IMR-90 (cell line): ENCODE data around the gene PIP5K1C. TPM values are rescaled to one million over a fixed set of nuclear protein-coding genes. Genes with fewer than 3 reads are reported as not detected.

Source experiments
- ATAC-seq: fragments of 200-7000 bp; cut with Tn5 transposase; 2 replicates; pipeline ENCODE4 v1.9.1; 2020; ENCODE audit warnings: low read depth, mild to moderate bottlenecking, moderate library complexity
- BruUV-seq: library from RNA; stranded (reverse); fragments of 400-500 nt; replicated peaks from 2 replicates; lab custom pipeline; 2021; lab: Mats Ljungman, UMichigan
- CTCF ChIA-PET: fragments of 300-600 bp; formaldehyde crosslinking; extraction: SDS; loops from one replicate; lab custom pipeline; 2021; ENCODE audit warnings: antibody characterized with exemption; lab: Yijun Ruan, JAX
- POLR2A ChIA-PET: fragments of 300-600 bp; sonication (Branson Sonifier 250); formaldehyde crosslinking; loops from one replicate; lab custom pipeline; 2022; ENCODE audit warnings: antibody characterized with exemption; ENCODE audit not compliant: unreplicated experiment; lab: Charles Lee
- DNase-seq: peaks from one replicate; pipeline ENCODE4 v3.0.0; 2013
- H2AFZ ChIP-seq: replicated peaks from 2 replicates; pipeline ENCODE3; 2013; ENCODE audit warnings: low read length, mild to moderate bottlenecking; ENCODE audit not compliant: poor library complexity
- H2AK5ac ChIP-seq: 2 replicates; pipeline ENCODE4 v1.6.1; 2013; ENCODE audit warnings: low read depth, low read length, inconsistent platforms
- H2AK9ac ChIP-seq: replicated peaks from 2 replicates; pipeline ENCODE3; 2013; ENCODE audit warnings: mild to moderate bottlenecking, low read depth, low read length, moderate library complexity; ENCODE audit not compliant: poor library complexity
- H2BK120ac ChIP-seq: 2 replicates; pipeline ENCODE4 v1.6.1; 2013; ENCODE audit warnings: low read depth, low read length, inconsistent platforms
- H2BK15ac ChIP-seq: 3 replicates; pipeline ENCODE4 v1.6.1; 2013; ENCODE audit warnings: low read depth, low read length, inconsistent platforms
- H2BK20ac ChIP-seq: 2 replicates; pipeline ENCODE4 v1.6.1; 2013; ENCODE audit warnings: low read depth, mild to moderate bottlenecking, inconsistent platforms, low read length, moderate library complexity
- H2BK5ac ChIP-seq: 2 replicates; pipeline ENCODE4 v1.6.1; 2013; ENCODE audit warnings: mild to moderate bottlenecking, low read depth, low read length, inconsistent platforms; ENCODE audit not compliant: poor library complexity, severe bottlenecking
- H3K14ac ChIP-seq: replicated peaks from 2 replicates; pipeline ENCODE4 v1.6.1; 2013; ENCODE audit warnings: low read depth, low read length, inconsistent platforms
- H3K18ac ChIP-seq: 2 replicates; pipeline ENCODE4 v1.6.1; 2013; ENCODE audit warnings: low read depth, low read length, control low read depth
- H3K23ac ChIP-seq: 2 replicates; pipeline ENCODE4 v1.6.1; 2013; ENCODE audit warnings: low read depth, low read length, inconsistent platforms
- H3K27ac ChIP-seq: 2 replicates; pipeline ENCODE4 v1.5.1; 2013; ENCODE audit warnings: mild to moderate bottlenecking, control low read depth, low read length; ENCODE audit not compliant: insufficient read depth
- H3K27me3 ChIP-seq: 2 replicates; pipeline ENCODE4 v1.6.1; 2013; ENCODE audit warnings: low read length; ENCODE audit not compliant: control insufficient read depth, insufficient read depth
- H3K36me3 ChIP-seq: 2 replicates; pipeline ENCODE4 v1.6.1; 2013; ENCODE audit warnings: low read length, mixed read lengths; ENCODE audit not compliant: control insufficient read depth, insufficient read depth
- H3K4ac ChIP-seq: 2 replicates; pipeline ENCODE4 v1.6.1; 2013; ENCODE audit warnings: low read depth, low read length, inconsistent platforms
- H3K4me1 ChIP-seq: 2 replicates; pipeline ENCODE4 v1.6.1; 2013; ENCODE audit warnings: low read length, mixed read lengths; ENCODE audit not compliant: control insufficient read depth, insufficient read depth
- H3K4me2 ChIP-seq: 2 replicates; pipeline ENCODE4 v1.6.1; 2013; ENCODE audit warnings: low read depth, mild to moderate bottlenecking, control low read depth, low read length, moderate library complexity
- H3K4me3 ChIP-seq: 2 replicates; pipeline ENCODE4 v1.5.1; 2013; ENCODE audit warnings: low read depth, mild to moderate bottlenecking, control low read depth, low read length, moderate library complexity; ENCODE audit not compliant: insufficient read depth
- H3K56ac ChIP-seq: 2 replicates; pipeline ENCODE4 v1.6.1; 2013; ENCODE audit warnings: low read length, inconsistent platforms; ENCODE audit not compliant: insufficient read depth; ENCODE audit errors: extremely low read depth
- H3K79me1 ChIP-seq, 2 experiments: 2 replicates each; pipeline ENCODE4 v1.6.1; 2013; ENCODE audit warnings: low read length in 2 of 2, inconsistent platforms in 1 of 2, low read depth in 1 of 2
- H3K9ac ChIP-seq: 2 replicates; pipeline ENCODE4 v1.6.1; 2013; ENCODE audit warnings: low read depth, low read length, control low read depth
- H3K9me1 ChIP-seq: 2 replicates; pipeline ENCODE4 v1.6.1; 2013; ENCODE audit warnings: low read length, inconsistent platforms; ENCODE audit not compliant: insufficient read depth
- H3K9me3 ChIP-seq: 2 replicates; pipeline ENCODE4 v1.6.1; 2013; ENCODE audit warnings: low read length; ENCODE audit not compliant: control insufficient read depth, insufficient read depth
- H4K20me1 ChIP-seq: 2 replicates; pipeline ENCODE4 v1.6.1; 2013; ENCODE audit warnings: low read length, inconsistent platforms; ENCODE audit not compliant: insufficient read depth
- H4K5ac ChIP-seq: 2 replicates; pipeline ENCODE4 v1.6.1; 2013; ENCODE audit warnings: mild to moderate bottlenecking, low read depth, low read length, control low read depth
- H4K8ac ChIP-seq, 2 experiments: 2 replicates each; pipeline ENCODE4 v1.6.1; 2013; ENCODE audit warnings: low read depth in 2 of 2, low read length in 2 of 2, control low read depth in 1 of 2, inconsistent platforms in 1 of 2
- H4K91ac ChIP-seq: 2 replicates; pipeline ENCODE4 v1.6.1; 2013; ENCODE audit warnings: low read depth, low read length, inconsistent platforms; ENCODE audit not compliant: insufficient read depth
- BHLHE40 ChIP-seq: fragments of 150-350 bp; IDR thresholded peaks from 2 replicates; pipeline ENCODE4 v1.6.1; 2016; ENCODE audit warnings: mild to moderate bottlenecking, low read depth, low read length
- CEBPB ChIP-seq: IDR thresholded peaks from 2 replicates; pipeline ENCODE4 v1.6.1; 2012; ENCODE audit warnings: low read depth, low read length, improper control_type of control experiment
- CHD1 ChIP-seq: IDR thresholded peaks from 2 replicates; pipeline ENCODE4 v1.6.1; 2012; ENCODE audit warnings: low read depth, low read length, improper control_type of control experiment
- MAFK ChIP-seq: IDR thresholded peaks from 2 replicates; pipeline ENCODE4 v1.6.1; 2012; ENCODE audit warnings: low read depth, low read length, improper control_type of control experiment
- MAZ ChIP-seq: IDR thresholded peaks from 2 replicates; pipeline ENCODE4 v1.6.1; 2012; ENCODE audit warnings: low read depth, mild to moderate bottlenecking, low read length, improper control_type of control experiment, moderate library complexity, borderline replicate concordance
- MXI1 ChIP-seq: IDR thresholded peaks from 2 replicates; pipeline ENCODE4 v1.6.1; 2012; ENCODE audit warnings: low read depth, mild to moderate bottlenecking, low read length, moderate library complexity, borderline replicate concordance
- NFE2L2 ChIP-seq: fragments of 150-350 bp; IDR thresholded peaks from 2 replicates; pipeline ENCODE4 v1.6.1; 2016; ENCODE audit warnings: low read depth, mild to moderate bottlenecking, low read length
- POLR2A ChIP-seq: IDR thresholded peaks from 2 replicates; pipeline ENCODE4 v1.6.1; 2012; ENCODE audit warnings: mild to moderate bottlenecking, low read depth, low read length
- RAD21 ChIP-seq: IDR thresholded peaks from 2 replicates; pipeline ENCODE4 v1.6.1; 2012; ENCODE audit warnings: low read length, improper control_type of control experiment
- RCOR1 ChIP-seq: IDR thresholded peaks from 2 replicates; pipeline ENCODE4 v1.6.1; 2012; ENCODE audit warnings: mild to moderate bottlenecking, low read length, improper control_type of control experiment; ENCODE audit not compliant: insufficient replicate concordance
- RFX5 ChIP-seq: IDR thresholded peaks from 2 replicates; pipeline ENCODE4 v1.8.0; 2012; ENCODE audit warnings: low read depth, mild to moderate bottlenecking, low read length, moderate library complexity
- SMC3 ChIP-seq: fragments of 150-350 bp; IDR thresholded peaks from 2 replicates; pipeline ENCODE4 v1.6.1; 2016; ENCODE audit warnings: low read depth, mild to moderate bottlenecking, antibody characterized with exemption, low read length, moderate library complexity
- WGBS, 2 experiments: methylation state at CpG; one replicate each; pipeline versions ENCODE4 v1.1.5 to v1.1.7; 2013; ENCODE audit warnings: missing lambda C conversion rate in 2 of 2; ENCODE audit not compliant: insufficient read length in 1 of 2; ENCODE audit errors: extremely low coverage in 2 of 2; 5-methylcytosine and 5-hydroxymethylcytosine counted together
- dilution Hi-C: fragments of 300-500 bp; cut with HindIII; formaldehyde crosslinking; loops from one replicate; pipeline ENCODE4 v1.14.3; 2018; ENCODE audit warnings: low sequenced_read_pairs; ENCODE audit not compliant: unreplicated experiment
- in situ Hi-C: fragments of 300-500 bp; cut with MboI; formaldehyde crosslinking; loops from 3 replicates; pipeline ENCODE4 v1.14.3; 2019; ENCODE audit warnings: low sequenced_read_pairs, inconsistent platforms, mixed read lengths
- intact Hi-C: fragments of 100-400 bp; cut with micrococcal nuclease; formaldehyde crosslinking; loops from 2 replicates; pipeline ENCODE4 v1.10.0; 2022
- polyA plus RNA-seq, 3 experiments: library from polyadenylated mRNA; depleted of rRNA; stranded (reverse); fragments of >200 nt; gene quantifications; 2 replicates each; pipeline ENCODE4 v1.2.3, GENCODE V29; 2012; ENCODE audit warnings: low replicate concordance in 1 of 3
- total RNA-seq: library from RNA; depleted of rRNA; stranded (reverse); fragments of >200 nt; gene quantifications from 2 replicates; pipeline ENCODE4 v1.2.3, GENCODE V29; 2012
- TF ChIP-seq, protein P1 (sequence below): fragments of 150-350 bp; IDR thresholded peaks from 2 replicates; pipeline ENCODE4 v1.6.1; 2017; ENCODE audit warnings: mild to moderate bottlenecking, antibody characterized with exemption, low read length, low read depth
- TF ChIP-seq, protein P2 (sequence below): fragments of 150-350 bp; IDR thresholded peaks from 2 replicates; pipeline ENCODE4 v1.6.1; 2016; ENCODE audit warnings: low read depth, mild to moderate bottlenecking, low read length, moderate library complexity, borderline replicate concordance

The PIP5K1C gene
- total and polyA plus RNA-seq, 2 of the 4 experiments (the other 2 are of a cell fraction), result 13.6 to 23.3 TPM

DNA sequence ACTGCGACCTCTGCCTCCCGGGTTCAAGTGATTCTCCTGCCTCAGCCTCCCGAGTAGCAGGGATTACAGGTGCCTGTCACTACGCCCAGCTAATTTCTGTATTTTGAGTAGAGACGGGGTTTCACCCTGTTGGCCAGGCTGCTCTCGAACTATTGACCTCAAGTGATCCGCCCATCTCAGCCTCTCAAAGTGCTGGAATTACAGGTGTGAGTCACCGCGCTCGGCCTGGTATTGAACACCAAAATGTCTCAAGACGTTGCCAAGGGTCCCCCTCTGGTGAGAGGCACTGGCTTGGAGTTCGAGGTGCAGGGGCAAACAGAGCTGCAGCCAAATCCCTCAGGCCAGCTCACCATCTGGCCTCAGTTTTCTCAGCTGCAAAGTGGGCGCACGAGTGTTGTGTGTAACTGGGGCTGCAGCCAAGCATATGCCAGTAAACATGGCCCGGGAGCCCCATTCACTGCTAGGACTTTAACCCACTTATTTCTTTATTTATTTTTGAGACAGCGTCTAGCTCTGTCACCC lies 15.9 kb upstream of the PIP5K1C start:
- dilution Hi-C loops, result no loop called here
- no peak overlapping the region for H4K91ac ChIP-seq
- no peak overlapping the region for H3K23ac ChIP-seq
- H4K20me1 ChIP-seq, result no peaks in the 10 kb centered on the region
- H2BK5ac ChIP-seq, result no peak overlapping the region
- no peak overlapping the region for H2AK5ac ChIP-seq
- intact Hi-C loops, result no loop called here
- H2AFZ ChIP-seq, result no peak overlapping the region
- no peak overlapping the region for H3K27ac ChIP-seq
- ChIA-PET CTCF (no interaction called here), POLR2A (no interaction called here)
- DNase-seq (no peak), ATAC-seq (no peak)
- TF ChIP-seq RAD21 (no peak), RCOR1 (no peak), MAZ (no peak), SMC3 (no peak), MAFK (no peak), CHD1 (no peak), NFE2L2 (no peak), POLR2A (no peak), RFX5 (no peak), CEBPB (no peak), MXI1 (no peak), BHLHE40 (no peak)
- TF ChIP-seq, protein P1, sequence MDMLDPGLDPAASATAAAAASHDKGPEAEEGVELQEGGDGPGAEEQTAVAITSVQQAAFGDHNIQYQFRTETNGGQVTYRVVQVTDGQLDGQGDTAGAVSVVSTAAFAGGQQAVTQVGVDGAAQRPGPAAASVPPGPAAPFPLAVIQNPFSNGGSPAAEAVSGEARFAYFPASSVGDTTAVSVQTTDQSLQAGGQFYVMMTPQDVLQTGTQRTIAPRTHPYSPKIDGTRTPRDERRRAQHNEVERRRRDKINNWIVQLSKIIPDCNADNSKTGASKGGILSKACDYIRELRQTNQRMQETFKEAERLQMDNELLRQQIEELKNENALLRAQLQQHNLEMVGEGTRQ, result no peak
- TF ChIP-seq, protein P2, sequence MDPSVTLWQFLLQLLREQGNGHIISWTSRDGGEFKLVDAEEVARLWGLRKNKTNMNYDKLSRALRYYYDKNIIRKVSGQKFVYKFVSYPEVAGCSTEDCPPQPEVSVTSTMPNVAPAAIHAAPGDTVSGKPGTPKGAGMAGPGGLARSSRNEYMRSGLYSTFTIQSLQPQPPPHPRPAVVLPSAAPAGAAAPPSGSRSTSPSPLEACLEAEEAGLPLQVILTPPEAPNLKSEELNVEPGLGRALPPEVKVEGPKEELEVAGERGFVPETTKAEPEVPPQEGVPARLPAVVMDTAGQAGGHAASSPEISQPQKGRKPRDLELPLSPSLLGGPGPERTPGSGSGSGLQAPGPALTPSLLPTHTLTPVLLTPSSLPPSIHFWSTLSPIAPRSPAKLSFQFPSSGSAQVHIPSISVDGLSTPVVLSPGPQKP, result no peak
- H3K9me1 ChIP-seq, result no peaks in the 10 kb centered on the region
- peaks cover 20% of the 10 kb centered on the region for H3K27me3 ChIP-seq
- no peak overlapping the region for H2BK15ac ChIP-seq
- H2BK20ac ChIP-seq, result no peak overlapping the region
- no peaks in the 10 kb centered on the region for H3K79me1 ChIP-seq
- no peak overlapping the region for H3K4ac ChIP-seq
- H3K4me1 ChIP-seq, result no peaks in the 10 kb centered on the region
- H3K9ac ChIP-seq, result no peak overlapping the region
- WGBS, 2 experiments, result 92% methylated on average over 6 of the region's 16 CpGs; no CpG with 5 or more reads in 1 of the 2 experiments
- BruUV-seq, result no TSS peak
- H3K36me3 ChIP-seq, result no peaks in the 10 kb centered on the region
- no peak overlapping the region for H3K4me3 ChIP-seq
- no peak overlapping the region for H2AK9ac ChIP-seq
- no peak overlapping the region for H3K4me2 ChIP-seq
- H3K18ac ChIP-seq, result no peak overlapping the region
- no peak overlapping the region for H3K56ac ChIP-seq
- no peak overlapping the region for H4K5ac ChIP-seq
- no peak overlapping the region for H3K14ac ChIP-seq
- no peak overlapping the region for H4K8ac ChIP-seq
- H2BK120ac ChIP-seq, result no peak overlapping the region
- no peaks in the 10 kb centered on the region for H3K9me3 ChIP-seq
- in situ Hi-C loops, result no loop called here
